SK-MEL-5 (cell line): ENCODE measurements around the gene CFAP45. TPM values are rescaled to one million over a fixed set of nuclear protein-coding genes. Genes with fewer than 3 reads are reported as not detected.
"Not testable (repeated sequence)": the region's sequence is repeated elsewhere in the genome, so short reads cannot be mapped to it uniquely, and the experiment has no call there.

ENCODE experiments used
- DNase-seq: peaks from one replicate; pipeline ENCODE4 v3.0.0-alpha.2; 2016; ENCODE audit warnings: low read depth, low spot score
- in situ Hi-C: cut with HindIII; loops from 2 replicates; pipeline ENCODE4 v1.10.0; 2016; ENCODE audit warnings: low sequenced_read_pairs, high pct_unique_total_duplicates, low pct_unique_long_range_greater_than_20kb
- total RNA-seq: library from RNA; depleted of rRNA; stranded (reverse); fragments of >200 nt; shearing (Covaris generic); gene quantifications from 2 replicates; pipeline ENCODE4 v1.2.3, GENCODE V29; 2014

The CFAP45 gene
- total RNA-seq, 1 experiment from 2014 or later = 0.13 TPM

- no peak for DNase-seq
- in situ Hi-C loops = no loop called here
These were observed 17.8 kb upstream of the CFAP45 start for GRCh38 chr1:159917533-159918351.

DNA sequence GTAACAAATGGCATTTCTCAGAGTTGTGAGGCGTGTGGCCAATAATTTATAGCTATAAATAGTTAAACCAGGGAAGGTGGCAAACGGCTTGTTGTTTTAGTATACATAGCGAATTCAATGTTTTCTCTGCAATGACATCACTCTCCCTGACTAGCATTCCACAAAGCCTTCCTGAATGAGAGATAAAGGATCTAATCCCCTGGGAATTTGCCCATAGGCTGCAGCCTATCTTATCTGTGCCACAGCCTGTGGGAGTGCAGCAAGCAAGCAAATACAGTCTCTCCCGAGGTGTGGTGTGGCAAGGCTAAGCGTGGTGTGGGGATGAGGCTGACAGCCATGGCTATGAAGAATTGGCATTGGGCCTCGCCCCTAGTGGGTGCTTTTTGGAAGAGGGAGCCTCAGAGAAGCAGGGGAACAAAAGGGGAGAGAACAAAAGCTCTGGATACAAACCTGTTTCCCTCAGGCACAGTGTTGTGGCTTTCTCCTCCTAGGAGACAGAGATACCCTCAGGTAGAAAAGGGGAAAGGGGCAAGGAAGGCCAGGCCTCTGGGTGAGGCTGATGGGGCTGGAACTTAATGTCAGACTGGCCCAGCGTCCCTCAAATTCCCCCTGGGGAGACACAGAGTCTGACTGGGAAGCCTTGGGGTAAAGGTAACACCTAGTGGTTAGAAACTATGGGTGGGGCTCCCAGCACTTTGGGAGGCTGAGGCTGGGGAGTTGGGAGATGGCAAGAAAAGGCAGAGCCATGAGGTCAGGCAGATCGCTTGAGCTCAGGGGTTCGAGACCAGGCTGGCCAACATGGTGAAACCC is 16.5 kb upstream of the CFAP45 start:
- in situ Hi-C loops = no loop called here
- peak; percentile 47 for DNase-seq

GRCh38 chr1:159915571-159916241 is 15.7 kb upstream of the CFAP45 start:
- in situ Hi-C loops = no loop called here
- no peak for DNase-seq

DNA sequence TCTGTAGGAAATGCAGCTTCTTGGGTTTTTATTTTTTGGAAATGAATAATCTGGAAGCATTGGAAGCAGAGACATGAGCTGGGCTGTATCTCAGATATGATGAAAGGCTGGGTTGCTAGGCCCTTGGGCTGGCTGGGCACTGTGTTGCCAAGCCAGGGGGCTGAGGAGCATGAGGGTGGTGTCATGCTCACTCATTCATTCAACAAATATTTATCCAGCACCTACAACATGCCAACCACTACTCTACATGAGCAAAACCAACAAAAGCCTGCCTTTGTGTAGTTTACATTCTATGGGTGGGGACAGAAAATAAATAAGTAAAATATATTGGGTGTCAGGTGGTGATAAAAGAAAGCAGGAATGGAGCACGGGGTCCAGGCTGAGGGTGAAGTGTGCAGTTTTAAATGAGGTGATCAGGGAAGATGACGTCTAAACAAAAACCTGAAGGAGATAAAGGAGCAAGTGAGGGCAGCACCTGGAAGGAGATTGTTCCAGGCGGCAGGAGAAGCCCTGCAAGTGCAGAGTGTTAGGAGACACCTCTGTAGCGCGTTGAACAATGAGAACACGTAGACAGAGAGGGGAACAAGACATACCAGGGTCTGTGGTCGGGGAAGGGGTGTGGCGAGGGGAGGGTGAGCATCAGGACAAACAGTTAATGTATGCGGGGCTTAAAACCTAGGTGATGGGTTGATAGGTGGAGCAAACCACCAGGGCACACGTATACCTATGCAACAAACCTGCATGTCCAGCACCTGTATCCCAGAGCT is 14.5 kb upstream of the CFAP45 start:
- in situ Hi-C loops = no loop called here
- no peak for DNase-seq

DNA sequence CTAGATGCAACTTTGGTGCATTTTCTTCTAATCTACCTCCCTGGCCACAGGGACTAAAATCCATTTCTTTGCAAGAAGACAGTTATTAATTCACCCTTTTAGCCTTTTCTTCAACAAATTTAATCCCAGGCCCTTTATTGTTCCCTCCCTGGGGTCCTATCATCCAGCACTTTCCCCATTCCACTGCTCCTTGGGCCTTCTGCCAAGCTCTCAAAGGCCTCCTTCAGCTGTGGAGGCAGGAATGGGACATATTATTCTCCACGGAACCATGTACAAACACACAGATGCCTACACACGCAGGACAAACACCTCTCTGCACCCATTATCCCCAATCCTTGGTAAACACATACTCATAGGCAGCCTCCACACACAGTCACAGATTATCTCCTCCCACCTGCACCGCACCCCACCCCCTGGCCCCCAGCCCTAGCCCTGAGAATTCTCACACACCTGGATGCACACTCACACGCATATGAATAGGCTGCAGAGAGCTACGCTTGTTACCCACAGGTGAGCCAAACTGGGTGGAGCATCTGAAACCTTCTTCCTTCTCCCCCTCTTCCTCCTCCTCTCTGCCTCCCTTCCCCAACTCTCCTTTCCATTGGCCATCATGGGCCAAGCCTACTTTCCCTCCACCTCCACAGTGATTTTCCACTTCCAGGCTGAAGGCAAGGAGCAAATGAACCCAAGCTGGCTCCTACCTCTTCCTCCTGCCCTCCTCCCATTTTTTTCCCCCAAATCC is 13.7 kb upstream of the CFAP45 start:
- DNase-seq = no peak
- in situ Hi-C loops = no loop called here

DNA sequence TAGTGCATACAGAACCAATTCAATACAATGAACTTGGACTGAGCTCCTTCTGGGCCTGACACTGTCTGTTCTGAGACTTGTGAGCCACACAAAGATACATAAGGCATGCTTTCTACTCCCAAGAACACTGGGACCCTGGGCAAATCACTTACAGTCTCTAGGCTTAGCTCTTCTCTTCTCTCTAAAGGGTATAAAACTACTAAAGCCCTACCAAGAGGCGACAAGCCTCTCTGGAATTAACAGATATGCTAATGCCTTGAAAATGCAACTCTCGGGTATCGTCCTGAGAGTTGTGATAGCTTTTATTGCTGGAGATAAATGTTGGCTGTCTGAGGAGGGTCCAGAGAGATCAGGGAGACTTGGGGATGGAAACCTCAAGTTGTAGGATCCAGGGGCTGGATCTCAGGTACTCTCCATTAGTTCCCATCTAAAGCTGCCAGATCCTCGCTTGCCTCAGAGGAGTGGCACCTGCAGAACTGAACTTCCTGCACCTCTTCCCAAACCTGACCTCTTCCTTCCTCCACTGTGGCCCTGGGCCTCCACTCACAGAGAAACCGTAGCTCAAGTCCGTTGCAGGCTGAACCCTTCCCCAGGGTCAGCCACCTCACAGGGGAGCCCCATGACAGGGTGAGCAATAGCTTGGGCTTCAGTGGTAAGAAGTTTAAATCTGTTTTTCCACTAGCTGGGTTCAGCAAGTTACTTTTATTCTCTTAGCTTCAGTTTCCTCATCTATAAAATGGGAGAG is 11.5 kb upstream of the CFAP45 start:
- in situ Hi-C loops = no loop called here

DNA sequence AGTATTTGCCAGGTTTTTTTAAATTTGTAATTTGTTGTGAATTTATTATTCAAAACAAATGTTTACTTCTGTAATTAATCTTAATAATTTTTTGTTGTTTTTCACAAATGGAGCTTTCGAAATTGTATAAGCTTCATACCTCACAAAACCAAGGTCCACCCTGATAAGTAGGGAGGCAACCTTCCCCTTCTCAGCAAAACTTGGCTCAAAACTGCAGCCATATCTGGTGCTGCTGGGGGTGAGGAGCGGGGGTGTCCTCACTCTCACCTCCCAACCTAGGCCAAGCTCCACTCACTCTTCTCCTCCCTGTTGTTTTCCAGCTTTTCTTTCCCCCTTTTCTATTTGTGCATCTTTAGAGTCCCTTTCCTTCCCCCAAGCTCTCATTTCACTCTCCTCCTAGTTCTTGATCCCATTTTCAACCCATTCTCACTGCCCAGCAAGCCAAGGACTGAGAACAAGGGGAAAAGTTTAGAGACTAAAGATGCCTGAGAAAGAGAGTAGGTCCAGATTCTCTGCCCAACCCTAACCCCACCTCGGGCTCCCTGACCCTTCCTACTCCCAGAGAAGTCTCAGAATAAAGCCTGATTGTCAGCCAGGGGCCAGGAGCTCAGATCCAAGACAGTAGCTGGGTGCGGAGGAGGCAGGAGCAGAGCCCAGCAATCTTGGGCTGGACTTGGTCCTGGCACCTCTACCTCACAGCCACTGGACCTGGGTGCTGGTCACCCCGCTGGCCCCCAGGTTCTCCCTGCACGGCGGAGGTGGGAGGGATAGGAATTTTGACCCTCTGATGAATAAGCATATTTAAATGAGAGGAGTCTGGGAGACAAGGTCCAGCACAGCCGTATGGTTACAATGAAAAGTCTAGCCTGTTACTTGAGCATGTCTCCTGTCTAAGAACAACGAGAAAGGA is 8.3 kb upstream of the CFAP45 start:
- in situ Hi-C loops = no loop called here
- DNase-seq = no peak

More for the DNA sequence above, 11.5 kb upstream of the CFAP45 start:
- DNase-seq = no peak

- in situ Hi-C loops = no loop called here
- DNase-seq = no peak
These were observed 7.0 kb upstream of the CFAP45 start for GRCh38 chr1:159906960-159907359.

DNA sequence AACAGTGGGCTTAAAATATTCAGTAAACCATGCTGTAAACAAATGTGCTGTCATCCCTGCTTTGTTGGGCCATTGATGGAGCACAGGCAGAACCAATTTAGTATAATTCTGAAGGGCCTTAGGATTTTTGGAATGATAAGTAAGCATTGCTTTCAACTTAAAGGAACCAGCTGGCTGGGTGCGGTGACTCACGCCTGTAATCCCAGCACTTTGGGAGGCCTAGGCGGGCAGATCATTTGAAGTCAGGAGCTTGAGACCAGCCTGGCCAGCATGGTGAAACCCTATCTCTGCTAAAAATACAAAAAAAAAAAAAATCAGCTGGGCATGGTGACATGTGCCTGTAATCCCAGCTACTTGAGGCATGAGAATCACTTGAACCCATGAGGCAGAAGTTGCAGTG is 4.1 kb upstream of the CFAP45 start:
- in situ Hi-C loops, DNase-seq: not testable (repeated sequence)

GRCh38 chr1:159902541-159902940 is 2.6 kb upstream of the CFAP45 start:
- in situ Hi-C loops = no loop called here
- no peak for DNase-seq

DNA sequence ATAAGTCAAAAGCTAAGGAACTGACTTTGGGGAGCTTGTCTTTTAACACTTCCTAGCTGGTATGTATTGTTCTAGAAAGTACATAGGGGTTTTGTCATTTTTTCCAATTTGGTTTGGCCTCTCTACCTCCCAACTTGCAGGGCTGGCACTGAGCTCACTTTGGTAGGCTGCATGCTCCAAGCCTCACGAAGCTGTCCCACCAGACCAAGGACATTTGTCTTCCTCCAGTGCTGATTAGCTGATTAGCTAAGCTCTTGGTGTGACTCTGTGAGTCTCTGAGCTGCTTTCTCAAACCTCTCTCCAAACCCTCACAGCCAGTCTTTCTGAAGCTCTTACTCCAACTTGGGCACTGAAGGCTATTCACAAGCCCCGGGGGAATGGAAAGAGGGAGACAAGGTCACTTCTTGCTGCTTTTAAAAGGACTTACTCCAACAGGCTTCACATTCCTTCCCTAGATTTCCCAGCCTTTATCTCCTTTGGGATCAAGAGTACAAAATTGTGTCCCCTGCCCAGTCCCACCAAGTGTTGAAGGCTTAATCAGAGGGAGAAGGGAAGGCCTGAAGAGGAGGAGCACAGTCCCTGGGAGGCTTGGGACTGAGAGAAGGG is 893 bp upstream of the CFAP45 start:
- no peak for DNase-seq
- in situ Hi-C loops = no loop called here

- in situ Hi-C loops = loop anchor here (25.0 kb wide), 1 partner anchor 112 kb away; the partner anchor contains the start of gene DUSP23
- not testable (repeated sequence) for DNase-seq
These were observed 331 bp downstream of the CFAP45 start for GRCh38 chr1:159899634-159900033.

DNA sequence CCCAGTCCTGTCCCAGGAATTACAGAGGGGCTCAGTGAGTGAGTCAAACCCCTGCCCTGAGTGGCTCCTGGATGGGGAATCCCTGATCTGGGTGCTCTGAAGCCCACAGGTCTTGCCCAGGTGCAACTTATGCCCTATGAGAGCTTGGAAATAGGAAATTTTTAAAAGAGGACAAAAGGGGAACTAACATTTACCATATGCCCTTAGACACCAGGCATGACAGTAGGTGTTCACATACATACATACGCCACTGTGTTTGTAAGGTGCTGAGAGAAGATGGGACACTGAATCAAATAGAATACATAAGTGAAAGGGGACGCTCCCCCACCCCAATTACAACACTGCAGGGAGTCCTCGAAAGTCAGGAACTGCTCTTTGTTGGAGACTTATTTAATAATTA is 1.4 kb downstream of the CFAP45 start:
- in situ Hi-C loops = loop anchor here (25.0 kb wide), 1 partner anchor 111 kb away; the partner anchor contains the start of gene DUSP23
- no peak for DNase-seq

- in situ Hi-C loops = loop anchor here (25.0 kb wide), 1 partner anchor 111 kb away; the partner anchor contains the start of gene DUSP23
- DNase-seq = no peak
These were observed 2.0 kb downstream of the CFAP45 start for GRCh38 chr1:159897962-159898361.

DNA sequence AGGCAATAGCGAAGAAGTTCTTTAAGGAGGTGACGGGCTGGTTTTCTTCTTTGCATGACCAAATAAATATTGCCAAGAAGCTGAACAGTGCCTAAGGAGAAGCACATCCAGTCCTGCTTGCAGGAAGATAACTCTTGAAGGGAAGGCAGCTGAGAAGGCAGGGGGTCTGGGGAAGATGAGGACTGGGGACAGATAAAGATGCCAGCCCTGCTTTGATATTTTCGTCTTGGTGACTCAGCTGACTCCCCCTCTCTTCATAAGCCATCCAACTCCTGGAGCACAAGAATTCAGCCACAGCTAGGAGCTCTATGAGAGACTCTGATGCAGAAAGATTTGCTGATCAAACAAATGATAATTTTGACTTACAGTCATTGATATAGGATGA is 3.4 kb downstream of the CFAP45 start:
- in situ Hi-C loops = loop anchor here (25.0 kb wide), 1 partner anchor 109 kb away; the partner anchor contains the start of gene DUSP23
- DNase-seq = no peak
